NB4 (cell line): ENCODE results near the gene CREB3L1.

Source experiments
- POLR2A ChIP-seq: IDR thresholded peaks from 2 replicates; pipeline ENCODE4 v1.6.1; 2011; ENCODE audit warnings: mild to moderate bottlenecking; ENCODE audit not compliant: insufficient read length; ENCODE audit errors: extremely low read depth
- TF ChIP-seq, protein P1 (sequence below): IDR thresholded peaks from one replicate; pipeline ENCODE4 v1.5.1; 2012; ENCODE audit warnings: low read depth, low read length
- TF ChIP-seq, protein P2 (sequence below): IDR thresholded peaks from 2 replicates; pipeline ENCODE4 v1.6.1; 2011; ENCODE audit warnings: low read depth, low read length

DNA sequence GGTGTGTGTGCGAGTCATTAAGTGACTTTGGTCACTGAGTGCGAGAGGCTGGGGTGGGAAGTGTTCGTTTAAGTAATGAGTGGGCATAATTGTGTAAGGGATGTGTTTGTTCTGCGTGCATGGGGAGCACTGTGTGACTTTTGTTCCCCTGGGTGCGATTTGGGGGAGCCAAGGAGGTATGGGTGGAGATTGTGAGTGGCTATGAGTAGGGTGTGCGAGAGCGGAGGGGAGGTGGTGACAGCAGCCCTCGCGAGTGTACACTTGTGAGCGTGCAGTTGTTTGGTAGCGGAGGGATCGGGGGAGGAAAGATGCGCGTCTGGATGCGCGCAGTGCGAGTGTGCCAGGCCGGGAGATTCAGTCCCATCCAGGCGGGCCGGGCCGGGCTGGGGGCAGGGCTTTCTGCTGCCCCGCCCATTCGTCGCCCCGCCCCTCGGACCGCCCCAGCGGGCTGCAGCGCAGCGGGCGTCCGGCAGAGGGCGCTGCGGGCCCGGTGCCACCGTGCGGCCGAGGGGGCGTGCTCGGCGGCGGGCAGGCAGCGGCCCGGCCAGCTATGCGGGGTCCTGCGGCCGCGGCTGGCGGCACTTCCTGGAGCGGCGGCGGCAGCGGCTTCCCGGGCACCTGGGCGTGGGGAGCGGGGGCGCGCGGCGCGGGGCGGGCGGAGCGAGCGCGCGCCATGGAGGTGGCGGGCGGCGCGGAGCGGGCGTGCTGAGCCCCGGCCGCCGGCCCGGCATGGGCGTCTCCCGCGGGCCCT lies 69.6 kb downstream of the CREB3L1 start, which contains the start of gene DGKZ:
- TF ChIP-seq, protein P1, sequence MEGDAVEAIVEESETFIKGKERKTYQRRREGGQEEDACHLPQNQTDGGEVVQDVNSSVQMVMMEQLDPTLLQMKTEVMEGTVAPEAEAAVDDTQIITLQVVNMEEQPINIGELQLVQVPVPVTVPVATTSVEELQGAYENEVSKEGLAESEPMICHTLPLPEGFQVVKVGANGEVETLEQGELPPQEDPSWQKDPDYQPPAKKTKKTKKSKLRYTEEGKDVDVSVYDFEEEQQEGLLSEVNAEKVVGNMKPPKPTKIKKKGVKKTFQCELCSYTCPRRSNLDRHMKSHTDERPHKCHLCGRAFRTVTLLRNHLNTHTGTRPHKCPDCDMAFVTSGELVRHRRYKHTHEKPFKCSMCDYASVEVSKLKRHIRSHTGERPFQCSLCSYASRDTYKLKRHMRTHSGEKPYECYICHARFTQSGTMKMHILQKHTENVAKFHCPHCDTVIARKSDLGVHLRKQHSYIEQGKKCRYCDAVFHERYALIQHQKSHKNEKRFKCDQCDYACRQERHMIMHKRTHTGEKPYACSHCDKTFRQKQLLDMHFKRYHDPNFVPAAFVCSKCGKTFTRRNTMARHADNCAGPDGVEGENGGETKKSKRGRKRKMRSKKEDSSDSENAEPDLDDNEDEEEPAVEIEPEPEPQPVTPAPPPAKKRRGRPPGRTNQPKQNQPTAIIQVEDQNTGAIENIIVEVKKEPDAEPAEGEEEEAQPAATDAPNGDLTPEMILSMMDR, result peak; percentile 15
- peak; percentile 51 for TF ChIP-seq POLR2A
- TF ChIP-seq, protein P2, sequence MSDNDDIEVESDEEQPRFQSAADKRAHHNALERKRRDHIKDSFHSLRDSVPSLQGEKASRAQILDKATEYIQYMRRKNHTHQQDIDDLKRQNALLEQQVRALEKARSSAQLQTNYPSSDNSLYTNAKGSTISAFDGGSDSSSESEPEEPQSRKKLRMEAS, result peak; percentile 44; the same call in 1 of the 2 replicates
